Right lobe of liver (tissue), 6 donors: ENCODE measurements around the gene LRMDA. TPM values are rescaled to one million over a fixed set of nuclear protein-coding genes. Genes with fewer than 3 reads are reported as not detected.
A peak's percentile ranks its signal among the peaks of the same experiment; 100 is the strongest.

Source experiments
- ATAC-seq, 4 donors: fragments of 200-7000 bp; cut with Tn5 transposase; one replicate each; pipeline ENCODE4 v1.9.1; 2020; ENCODE audit warnings: mild to moderate bottlenecking in 4 of 4, moderate library complexity in 4 of 4
- DNase-seq, 3 donors: peaks; one replicate each; pipeline ENCODE4 v3.0.0-alpha.2; 2020
- H3K27ac ChIP-seq, 3 donors: fragments of 200-600 bp; one replicate each; pipeline ENCODE4 v1.8.0; 2022
- H3K27me3 ChIP-seq, 2 donors: fragments of 200-600 bp; one replicate each; pipeline ENCODE4 v1.8.0; 2022
- H3K36me3 ChIP-seq, 4 donors: fragments of 200-600 bp; sonication (generic) in 1 of 4; one replicate each; pipeline versions ENCODE4 v1.5.1 to v1.8.0; 2017 to 2022; ENCODE audit warnings: control low read depth in 1 of 4
- H3K4me1 ChIP-seq, 4 donors: fragments of 200-600 bp; sonication (generic) in 1 of 4; one replicate each; pipeline versions ENCODE4 v1.5.1 to v1.8.0; 2017 to 2022; ENCODE audit warnings: control low read depth in 1 of 4
- H3K4me3 ChIP-seq, 3 donors: fragments of 200-600 bp; one replicate each; pipeline ENCODE4 v1.8.0; 2022
- H3K9me3 ChIP-seq, 4 donors: fragments of 200-600 bp; sonication (generic) in 1 of 4; one replicate each; pipeline versions ENCODE4 v1.5.1 to v1.8.0; 2017 to 2022; ENCODE audit warnings: control low read depth in 1 of 4
- CTCF ChIP-seq, 4 donors: fragments of 200-600 bp in 3 of 4; fragments of 450-650 bp in 1 of 4; IDR thresholded peaks; one replicate each; pipeline versions ENCODE4 v1.5.1 to v1.8.0; 2016 to 2022; ENCODE audit warnings: antibody characterized with exemption in 4 of 4, mild to moderate bottlenecking in 2 of 4
- POLR2A ChIP-seq: fragments of 450-650 bp; IDR thresholded peaks from one replicate; pipeline ENCODE4 v1.6.1; 2017; ENCODE audit warnings: antibody characterized with exemption, mild to moderate bottlenecking
- WGBS: methylation state at CpG from one replicate; pipeline ENCODE4 v1.1.6; 2018; ENCODE audit warnings: low coverage, low lambda C conversion rate; ENCODE audit not compliant: insufficient coverage; ENCODE audit errors: missing lambda C conversion rate; 5-methylcytosine and 5-hydroxymethylcytosine counted together
- intact Hi-C, 2 donors: fragments of 100-400 bp; cut with DNase I; formaldehyde crosslinking; loops; one replicate each; pipeline versions ENCODE4 v1.11.2 to v1.14.1; 2022
- total RNA-seq, 6 experiments: library from RNA; depleted of rRNA in 2 of 6; stranded (reverse); fragments of >200 nt in 2 of 6; fragmentation: NEBNext Ultra II Directional in 3 of 6; extraction: Animal tissue kit (Norgen Biotek cat#: 25700) in 3 of 6; gene quantifications; one replicate each; pipeline versions ENCODE4 v1.1.0 to v1.2.4, GENCODE V29; 2016 to 2023
- donor health status: DM: no; HTN: yes; CAD: no.
- donor health status: DM: no; HTN: no; CAD: no.
- donor health status: DM: no; HTN: no; CAD: no.
- donor health status: DM: no; HTN: yes; CAD: no.
- donor health status: DM: no; HTN: yes; CAD: no.

The LRMDA gene
- total RNA-seq, 6 experiments from 2014 or later, result 9.9 to 19.9 (median 16.3) TPM

GRCh38 chr10:75712242-75712880 is 280.9 kb downstream of the LRMDA start:
- intact Hi-C loops, result no loop called here
- 38% methylated on average over 21 of the region's 22 CpGs for WGBS

GRCh38 chr10:75716506-75716905 is 285.1 kb downstream of the LRMDA start:
- H3K27me3 ChIP-seq, result no peaks in the 10 kb centered on the region
- H3K4me3 ChIP-seq, result no peak overlapping the region
- ATAC-seq (no peak), DNase-seq (no peak)
- no peaks in the 10 kb centered on the region for H3K36me3 ChIP-seq
- WGBS, result 92% methylated on average over 2 of the region's 3 CpGs
- TF ChIP-seq CTCF (IDR thresholded peaks at IDR 0.05), result no peak
- no peak for TF ChIP-seq POLR2A
- H3K27ac ChIP-seq, result no peak overlapping the region
- H3K9me3 ChIP-seq, result no peaks in the 10 kb centered on the region
- intact Hi-C loops, result no loop called here
- H3K4me1 ChIP-seq, result peaks cover 0 to 11% (median 0%) of the 10 kb centered on the region in 4 donors

More at GRCh38 chr10:75712242-75712880, 280.9 kb downstream of the LRMDA start:
- no peaks in the 10 kb centered on the region for H3K36me3 ChIP-seq
- DNase-seq (peak in 1 of 3 donors; percentile 31), ATAC-seq (peak in 2 of 4 donors; percentile 20 to 32)
- TF ChIP-seq POLR2A (no peak), CTCF (IDR thresholded peaks at IDR 0.05) (no peak)
- no peak overlapping the region for H3K4me3 ChIP-seq
- H3K4me1 ChIP-seq, result peaks cover 0 to 4% (median 2%) of the 10 kb centered on the region in 4 donors
- no peaks in the 10 kb centered on the region for H3K27me3 ChIP-seq
- H3K9me3 ChIP-seq, result no peaks in the 10 kb centered on the region
- H3K27ac ChIP-seq, result no peak overlapping the region

- peak in 2 of 4 donors; percentile 37 to 48 for ATAC-seq
- TF ChIP-seq POLR2A (no peak), CTCF (IDR thresholded peaks at IDR 0.05) (peak in 2 of 4 donors; percentile 12 to 16)
- Histone ChIP-seq H3K9me3 (no peaks in the 10 kb centered on the region), H3K4me3 (no peak overlapping the region), H3K4me1 (peaks cover 0 to 11% (median 0%) of the 10 kb centered on the region in 4 donors), H3K36me3 (no peaks in the 10 kb centered on the region), H3K27me3 (no peaks in the 10 kb centered on the region), H3K27ac (no peak overlapping the region)
- intact Hi-C loops, result no loop called here
- WGBS, result 95% methylated on average over 7 of the region's 10 CpGs
- DNase-seq, result no peak
These were observed 285.9 kb downstream of the LRMDA start for GRCh38 chr10:75717126-75717916.

- H3K4me1 ChIP-seq, result peaks cover 0 to 11% (median 0%) of the 10 kb centered on the region in 4 donors
- DNase-seq, result no peak
- H3K36me3 ChIP-seq, result no peaks in the 10 kb centered on the region
- H3K27ac ChIP-seq, result no peak overlapping the region
- intact Hi-C loops, result no loop called here
- H3K9me3 ChIP-seq, result no peaks in the 10 kb centered on the region
- no peaks in the 10 kb centered on the region for H3K27me3 ChIP-seq
- peak in 2 of 4 donors; percentile 29 to 32 for ATAC-seq
- no peak overlapping the region for H3K4me3 ChIP-seq
- TF ChIP-seq POLR2A, result no peak
- no peak for TF ChIP-seq CTCF (IDR thresholded peaks at IDR 0.05)
These were observed 287.6 kb downstream of the LRMDA start for GRCh38 chr10:75718991-75719390.
